HFFc6 (cell line): ENCODE results near the gene LSAMP. TPM values are rescaled to one million over a fixed set of nuclear protein-coding genes. Genes with fewer than 3 reads are reported as not detected.

Experiments used
- DNase-seq: peaks from one replicate; pipeline ENCODE4 v3.0.0-alpha.2; 2018
- H3K27ac Mint-ChIP-seq: 2 replicates; pipeline ENCODE4 v1.8.0; 2020; ENCODE audit warnings: mild to moderate bottlenecking, mixed read lengths
- H3K27me3 Mint-ChIP-seq: 2 replicates; pipeline ENCODE4 v1.8.0; 2021; ENCODE audit warnings: mild to moderate bottlenecking, moderate library complexity, mixed read lengths; ENCODE audit not compliant: insufficient read depth
- H3K36me3 Mint-ChIP-seq: 2 replicates; pipeline ENCODE4 v1.8.0; 2021; ENCODE audit warnings: low read depth, mixed read lengths
- H3K4me1 Mint-ChIP-seq: 2 replicates; pipeline ENCODE4 v1.8.0; 2020; ENCODE audit warnings: low read depth, mixed read lengths
- H3K4me3 Mint-ChIP-seq: 2 replicates; pipeline ENCODE4 v1.8.0; 2020; ENCODE audit warnings: mild to moderate bottlenecking, moderate library complexity, mixed read lengths
- H3K9me3 Mint-ChIP-seq: 2 replicates; pipeline ENCODE4 v1.8.0; 2020; ENCODE audit warnings: mild to moderate bottlenecking, mixed read lengths
- CTCF ChIP-seq: fragments of 200-600 bp; sonication (generic); IDR thresholded peaks from 2 replicates; pipeline ENCODE4 v1.5.0; 2021; ENCODE audit warnings: antibody characterized with exemption, mild to moderate bottlenecking
- total RNA-seq, 6 experiments: library from RNA; stranded (reverse); fragmentation: NEBNext Ultra II Directional; extraction: Animal tissue kit (Norgen Biotek cat#: 25700); gene quantifications; 2 replicates in 1 of 6; 3 replicates in 5 of 6; pipeline ENCODE4 v1.2.3, GENCODE V29; 2021

Gene LSAMP
- total RNA-seq, 6 experiments from 2014 or later: not detected

GRCh38 chr3:115912372-115912771 lies 532.9 kb downstream of the LSAMP start:
- no peak overlapping the region for H3K4me3 Mint-ChIP-seq
- no peak for DNase-seq
- H3K27me3 Mint-ChIP-seq: no peaks in the 10 kb centered on the region

GRCh38 chr3:115905871-115906270 lies 539.4 kb downstream of the LSAMP start:
- Mint-ChIP-seq H3K4me3 (no peak overlapping the region), H3K36me3 (no peaks in the 10 kb centered on the region), H3K27me3 (no peaks in the 10 kb centered on the region), H3K9me3 (no peaks in the 10 kb centered on the region; the same call in 1 of the 2 replicates), H3K27ac (no peak overlapping the region), H3K4me1 (no peaks in the 10 kb centered on the region)
- no peak for TF ChIP-seq CTCF
- no peak for DNase-seq

More at GRCh38 chr3:115912372-115912771, 532.9 kb downstream of the LSAMP start:
- no peaks in the 10 kb centered on the region; the same call in 1 of the 2 replicates for H3K9me3 Mint-ChIP-seq
- H3K27ac Mint-ChIP-seq: no peak overlapping the region
- no peaks in the 10 kb centered on the region for H3K36me3 Mint-ChIP-seq
- no peak for TF ChIP-seq CTCF
- no peaks in the 10 kb centered on the region for H3K4me1 Mint-ChIP-seq

- H3K4me1 Mint-ChIP-seq: no peaks in the 10 kb centered on the region
- H3K9me3 Mint-ChIP-seq: no peaks in the 10 kb centered on the region; the same call in 1 of the 2 replicates
- H3K27me3 Mint-ChIP-seq: no peaks in the 10 kb centered on the region
- TF ChIP-seq CTCF: no peak
- no peak overlapping the region for H3K4me3 Mint-ChIP-seq
- no peak overlapping the region for H3K27ac Mint-ChIP-seq
- DNase-seq: no peak
- no peaks in the 10 kb centered on the region for H3K36me3 Mint-ChIP-seq
Measured at GRCh38 chr3:115903843-115904242, 541.4 kb downstream of the LSAMP start.

- H3K4me1 Mint-ChIP-seq: no peaks in the 10 kb centered on the region
- no peak for TF ChIP-seq CTCF
- no peaks in the 10 kb centered on the region for H3K27me3 Mint-ChIP-seq
- H3K4me3 Mint-ChIP-seq: no peak overlapping the region
- no peak for DNase-seq
- H3K9me3 Mint-ChIP-seq: no peaks in the 10 kb centered on the region; the same call in 1 of the 2 replicates
- no peak overlapping the region for H3K27ac Mint-ChIP-seq
- H3K36me3 Mint-ChIP-seq: no peaks in the 10 kb centered on the region
Measured at GRCh38 chr3:115901008-115901407, 544.3 kb downstream of the LSAMP start.

- no peaks in the 10 kb centered on the region for H3K36me3 Mint-ChIP-seq
- H3K4me1 Mint-ChIP-seq: no peaks in the 10 kb centered on the region
- no peak overlapping the region for H3K27ac Mint-ChIP-seq
- no peaks in the 10 kb centered on the region for H3K27me3 Mint-ChIP-seq
- no peak for DNase-seq
- H3K9me3 Mint-ChIP-seq: no peaks in the 10 kb centered on the region; the same call in 1 of the 2 replicates
- TF ChIP-seq CTCF: no peak
- no peak overlapping the region for H3K4me3 Mint-ChIP-seq
Measured at GRCh38 chr3:115899535-115899934, 545.8 kb downstream of the LSAMP start.
